GM15510 (cell line): Measurements from ENCODE around the gene ANKRD62.

Experiments
- POLR2A ChIP-seq: IDR thresholded peaks from 3 replicates; pipeline ENCODE4 v1.6.1; 2011; ENCODE audit warnings: borderline replicate concordance; ENCODE audit not compliant: insufficient read length; ENCODE audit errors: extremely low read depth

ANKRD62 gene

GRCh38 chr18:12086677-12087470, 6.8 kb upstream of the ANKRD62 start:
- TF ChIP-seq POLR2A: no peak

GRCh38 chr18:12087471-12088025, 6.1 kb upstream of the ANKRD62 start:
- TF ChIP-seq POLR2A: no peak

GRCh38 chr18:12088096-12088495, 5.5 kb upstream of the ANKRD62 start:
- no peak for TF ChIP-seq POLR2A

- TF ChIP-seq POLR2A: no peak
Measured at GRCh38 chr18:12088731-12089375, 4.8 kb upstream of the ANKRD62 start.

GRCh38 chr18:12091538-12092141, 2.0 kb upstream of the ANKRD62 start:
- no peak for TF ChIP-seq POLR2A

- TF ChIP-seq POLR2A: no peak
Measured at GRCh38 chr18:12092398-12093229, 1.0 kb upstream of the ANKRD62 start.

- no peak for TF ChIP-seq POLR2A
Measured at GRCh38 chr18:12098374-12098773, 4.7 kb downstream of the ANKRD62 start.

- TF ChIP-seq POLR2A: no peak
Measured at GRCh38 chr18:12099160-12099559, 5.5 kb downstream of the ANKRD62 start.

GRCh38 chr18:12101266-12101665, 7.6 kb downstream of the ANKRD62 start:
- TF ChIP-seq POLR2A: no peak

GRCh38 chr18:12102136-12102842, 8.6 kb downstream of the ANKRD62 start:
- no peak for TF ChIP-seq POLR2A

- no peak for TF ChIP-seq POLR2A
Measured at GRCh38 chr18:12106471-12106870, 12.8 kb downstream of the ANKRD62 start.

- TF ChIP-seq POLR2A: no peak
Measured at GRCh38 chr18:12109836-12110235, 16.2 kb downstream of the ANKRD62 start.

- no peak for TF ChIP-seq POLR2A
Measured at GRCh38 chr18:12113999-12114646, 20.5 kb downstream of the ANKRD62 start.

GRCh38 chr18:12119358-12119757, 25.7 kb downstream of the ANKRD62 start:
- no peak for TF ChIP-seq POLR2A
